Naive B cell (primary cell): ENCODE data around the gene RYR2. TPM values are rescaled to one million over a fixed set of nuclear protein-coding genes. Genes with fewer than 3 reads are reported as not detected.
"Not testable (repeated sequence)": the region's sequence is repeated elsewhere in the genome, so short reads cannot be mapped to it uniquely, and the experiment has no call there.

ENCODE experiments used
- ATAC-seq, 2 donors: fragments of 150-1000 bp; cut with Tn5 transposase; 2 replicates each; pipeline ENCODE4 v1.10.0; 2021; ENCODE audit warnings: low read depth in 2 of 2, mild to moderate bottlenecking in 2 of 2, moderate library complexity in 2 of 2
- DNase-seq: peaks from one replicate; pipeline ENCODE4 v3.0.0; 2022
- H3K27ac Mint-ChIP-seq, 6 donors: one replicate each; pipeline ENCODE4 v1.8.0; 2020 to 2022; ENCODE audit warnings: mild to moderate bottlenecking in 6 of 6, mixed read lengths in 6 of 6, moderate library complexity in 5 of 6, inconsistent platforms in 2 of 6
- H3K27me3 Mint-ChIP-seq, 3 donors: one replicate each; pipeline ENCODE4 v1.8.0; 2021 to 2022; ENCODE audit warnings: mixed read lengths in 3 of 3, mild to moderate bottlenecking in 1 of 3
- H3K36me3 Mint-ChIP-seq, 2 donors: one replicate each; pipeline ENCODE4 v1.8.0; 2020 to 2022; ENCODE audit warnings: mixed read lengths in 2 of 2, inconsistent platforms in 1 of 2, mild to moderate bottlenecking in 1 of 2
- H3K4me1 Mint-ChIP-seq, 3 donors: one replicate each; pipeline ENCODE4 v1.8.0; 2020 to 2022; ENCODE audit warnings: mixed read lengths in 3 of 3, inconsistent platforms in 1 of 3, mild to moderate bottlenecking in 1 of 3, moderate library complexity in 1 of 3
- H3K4me3 Mint-ChIP-seq, 8 donors: one replicate each; pipeline ENCODE4 v1.8.0; 2020 to 2022; ENCODE audit warnings: mild to moderate bottlenecking in 8 of 8, mixed read lengths in 8 of 8, moderate library complexity in 8 of 8, inconsistent platforms in 2 of 8
- H3K9me3 Mint-ChIP-seq, 7 donors: one replicate each; pipeline ENCODE4 v1.8.0; 2020 to 2022; ENCODE audit warnings: mixed read lengths in 7 of 7, mild to moderate bottlenecking in 5 of 7, inconsistent platforms in 2 of 7, moderate library complexity in 1 of 7
- polyA plus RNA-seq, 6 donors: library from polyadenylated mRNA; unstranded; fragments of 300-500 nt; fragmentation: Illumina TruSeq; gene quantifications; one replicate each; pipeline ENCODE4 v1.2.3, GENCODE V29; 2021; ENCODE audit warnings: low read depth in 6 of 6

The RYR2 gene
- polyA plus RNA-seq, 6 donors from 2014 or later = 0.09 TPM; not detected in 5

DNA sequence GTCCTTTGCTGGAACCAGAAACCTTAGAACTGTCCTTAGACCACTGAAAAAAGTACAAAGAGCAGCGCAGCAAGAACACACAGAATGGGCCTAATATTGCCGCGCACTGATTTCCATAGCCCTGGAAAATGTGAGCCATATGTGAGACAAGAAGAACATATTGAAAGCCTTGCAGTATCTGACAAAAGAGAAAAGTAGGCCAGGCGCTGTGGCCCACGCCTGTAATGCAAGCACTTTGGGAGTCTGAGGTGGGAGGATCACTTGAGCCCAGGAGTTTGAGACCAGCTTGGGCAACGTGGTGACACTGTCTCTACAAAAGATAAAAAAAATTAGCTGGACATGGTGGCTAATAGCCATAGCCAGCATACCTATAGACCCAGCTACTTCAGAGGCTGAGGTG, 300.7 kb downstream of the RYR2 start:
- ATAC-seq (no peak), DNase-seq (no peak)
- Mint-ChIP-seq H3K27me3 (no peaks in the 10 kb centered on the region), H3K4me3 (no peak overlapping the region), H3K4me1 (no peaks in the 10 kb centered on the region), H3K36me3 (no peaks in the 10 kb centered on the region), H3K9me3 (peaks cover 0 to 8% (median 3%) of the 10 kb centered on the region in 7 donors), H3K27ac (no peak overlapping the region)

GRCh38 chr1:237352747-237353146, 310.8 kb downstream of the RYR2 start:
- no peaks in the 10 kb centered on the region for H3K4me1 Mint-ChIP-seq
- H3K36me3 Mint-ChIP-seq = no peaks in the 10 kb centered on the region
- no peak for ATAC-seq
- no peaks in the 10 kb centered on the region for H3K9me3 Mint-ChIP-seq
- H3K27ac Mint-ChIP-seq = no peak overlapping the region
- DNase-seq = no peak
- H3K27me3 Mint-ChIP-seq = peaks cover 0 to 4% (median 0%) of the 10 kb centered on the region in 3 donors
- no peak overlapping the region for H3K4me3 Mint-ChIP-seq

GRCh38 chr1:237353918-237354317, 311.9 kb downstream of the RYR2 start:
- Mint-ChIP-seq H3K27me3 (peaks cover 0 to 4% (median 0%) of the 10 kb centered on the region in 3 donors), H3K4me1 (no peaks in the 10 kb centered on the region), H3K9me3 (no peaks in the 10 kb centered on the region), H3K27ac (no peak overlapping the region), H3K36me3 (no peaks in the 10 kb centered on the region), H3K4me3 (no peak overlapping the region)
- DNase-seq = no peak
- ATAC-seq = no peak

GRCh38 chr1:237355022-237355421, 313.0 kb downstream of the RYR2 start:
- Mint-ChIP-seq H3K9me3 (peaks cover 0 to 1% (median 0%) of the 10 kb centered on the region in 7 donors), H3K36me3 (no peaks in the 10 kb centered on the region), H3K4me3 (no peak overlapping the region), H3K27ac (no peak overlapping the region), H3K27me3 (peaks cover 0 to 4% (median 0%) of the 10 kb centered on the region in 3 donors), H3K4me1 (no peaks in the 10 kb centered on the region)
- DNase-seq (no peak), ATAC-seq (no peak)

DNA sequence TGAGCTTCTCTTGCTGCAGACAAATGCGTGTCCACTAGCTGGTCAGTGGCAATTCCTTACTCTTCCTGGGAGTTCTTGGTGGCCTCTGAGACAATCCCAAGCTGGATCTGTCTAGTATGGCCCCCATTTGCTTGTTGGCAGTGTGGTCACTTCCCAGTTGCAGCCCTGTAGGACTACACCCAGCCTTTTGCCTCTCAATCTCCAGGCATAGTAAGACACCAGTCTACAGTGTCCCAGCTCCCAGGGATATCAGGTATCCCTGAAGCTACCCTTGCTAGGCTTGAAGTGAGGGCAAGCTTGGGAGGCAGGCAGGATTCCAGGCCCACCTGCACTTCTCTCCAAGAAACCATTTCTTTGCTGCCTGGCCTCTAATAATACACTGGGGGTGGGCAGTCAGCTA, 316.6 kb downstream of the RYR2 start:
- no peak for DNase-seq
- Mint-ChIP-seq H3K36me3 (no peaks in the 10 kb centered on the region), H3K27me3 (peaks cover 0 to 4% (median 0%) of the 10 kb centered on the region in 3 donors), H3K4me1 (no peaks in the 10 kb centered on the region), H3K9me3 (peaks cover 0 to 1% (median 0%) of the 10 kb centered on the region in 7 donors), H3K27ac (no peak overlapping the region), H3K4me3 (no peak overlapping the region)
- no peak for ATAC-seq

DNA sequence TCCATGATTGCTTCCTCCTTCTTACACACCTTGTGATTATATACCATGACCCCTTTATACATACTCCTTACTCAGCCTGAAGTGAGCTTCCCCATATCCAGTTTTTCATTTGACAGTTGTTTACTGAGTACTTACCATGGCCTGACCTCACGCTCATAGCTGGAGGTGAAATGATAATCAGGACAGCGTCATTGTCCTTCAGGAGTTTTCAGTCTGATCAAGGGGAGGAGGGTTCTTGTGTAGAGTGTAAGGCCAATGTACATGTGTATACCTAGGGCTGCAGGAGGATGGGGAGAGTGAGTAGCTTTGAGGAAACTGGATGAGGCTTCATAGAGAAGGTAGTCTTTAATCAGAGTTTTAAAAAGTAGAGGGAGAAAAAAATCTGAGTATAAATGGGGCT, 325.8 kb downstream of the RYR2 start:
- Mint-ChIP-seq H3K4me1 (no peaks in the 10 kb centered on the region), H3K36me3 (no peaks in the 10 kb centered on the region), H3K27ac (no peak overlapping the region), H3K4me3 (no peak overlapping the region), H3K9me3 (peaks cover 0 to 2% (median 0%) of the 10 kb centered on the region in 7 donors), H3K27me3 (peaks cover 0 to 4% (median 0%) of the 10 kb centered on the region in 3 donors)
- DNase-seq (no peak), ATAC-seq (no peak)

DNA sequence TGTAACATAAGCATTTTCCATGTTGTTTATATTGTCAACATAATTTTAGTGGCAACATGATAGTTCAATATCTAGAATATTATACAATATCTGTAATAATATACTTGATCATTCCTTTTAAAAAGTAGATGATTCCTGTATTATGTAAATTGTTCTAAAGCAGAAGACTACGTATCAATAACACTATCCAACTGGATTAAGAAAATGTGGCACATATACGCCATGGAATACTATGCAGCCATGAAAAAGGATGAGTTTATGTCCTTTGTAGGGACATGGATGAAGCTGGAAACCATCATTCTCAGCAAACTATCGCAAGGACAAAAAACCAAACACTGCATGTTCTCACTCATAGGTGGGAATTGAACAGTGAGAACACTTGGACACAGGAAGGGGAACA, 329.5 kb downstream of the RYR2 start:
- not testable (repeated sequence) for H3K4me3 Mint-ChIP-seq, H3K36me3 Mint-ChIP-seq, DNase-seq, H3K27me3 Mint-ChIP-seq, ATAC-seq, H3K9me3 Mint-ChIP-seq, H3K4me1 Mint-ChIP-seq, H3K27ac Mint-ChIP-seq

GRCh38 chr1:237383791-237384190, 341.8 kb downstream of the RYR2 start:
- Mint-ChIP-seq H3K9me3 (no peaks in the 10 kb centered on the region), H3K27ac (no peak overlapping the region), H3K27me3 (peaks cover 0 to 1% (median 0%) of the 10 kb centered on the region in 3 donors), H3K4me3 (no peak overlapping the region), H3K36me3 (no peaks in the 10 kb centered on the region), H3K4me1 (no peaks in the 10 kb centered on the region)
- DNase-seq (no peak), ATAC-seq (no peak)

DNA sequence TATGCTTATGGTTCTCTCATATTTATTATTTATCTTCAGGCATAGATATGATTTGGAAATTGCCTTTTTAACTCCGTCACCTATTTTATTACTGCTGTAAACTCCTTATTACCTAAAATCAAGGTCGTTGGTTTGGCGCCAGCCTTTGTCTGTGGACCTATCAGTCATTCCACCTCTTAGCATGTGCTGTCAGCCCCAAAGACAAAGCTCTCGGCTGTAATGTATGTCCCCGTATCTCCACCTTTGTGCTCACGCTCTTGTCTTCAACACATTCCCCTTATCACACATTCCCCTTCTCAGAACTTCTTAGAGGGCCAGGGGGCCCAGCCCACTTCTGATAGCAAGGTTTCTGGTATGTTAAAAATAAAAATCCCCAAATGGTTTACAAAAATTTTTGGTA, 342.2 kb downstream of the RYR2 start:
- Mint-ChIP-seq H3K9me3 (no peaks in the 10 kb centered on the region), H3K27me3 (peaks cover 0 to 5% (median 0%) of the 10 kb centered on the region in 3 donors), H3K36me3 (no peaks in the 10 kb centered on the region), H3K27ac (no peak overlapping the region), H3K4me3 (no peak overlapping the region), H3K4me1 (no peaks in the 10 kb centered on the region)
- ATAC-seq (no peak), DNase-seq (no peak)

DNA sequence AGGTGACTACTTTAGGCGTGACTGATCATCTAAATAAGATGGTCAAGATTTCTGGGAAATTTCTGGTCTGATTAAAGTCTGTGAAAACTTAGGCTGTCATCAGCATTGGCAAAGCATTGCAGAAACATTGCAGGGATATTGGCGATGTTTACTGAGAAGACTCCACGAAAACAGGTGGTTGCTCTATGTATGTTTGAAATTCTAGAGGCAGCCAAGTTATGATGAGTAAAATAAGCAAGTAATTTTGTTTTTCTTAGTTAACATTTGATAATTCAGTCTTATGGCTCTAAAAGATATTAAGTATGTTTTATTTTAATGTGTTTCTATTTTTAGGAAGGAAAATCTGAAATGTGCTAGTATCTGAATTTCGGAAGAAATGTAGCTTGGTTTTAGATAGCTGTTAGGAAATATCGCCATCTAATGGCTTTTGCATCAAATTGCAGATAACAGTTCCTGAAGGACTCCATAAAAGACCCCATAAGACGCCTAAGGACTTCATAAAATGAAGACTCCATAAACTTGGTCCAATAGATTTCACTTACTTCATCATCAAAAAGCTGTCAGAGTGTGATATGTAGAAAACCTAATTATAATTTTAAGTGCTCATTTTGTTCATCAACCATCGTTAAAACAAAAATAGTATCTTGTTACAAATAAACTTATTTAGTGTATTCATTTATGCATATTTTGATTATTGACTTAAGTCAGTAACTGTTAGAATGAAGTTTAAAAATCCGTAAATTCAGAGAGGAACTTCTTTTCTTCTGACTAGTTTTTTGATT, 344.6 kb downstream of the RYR2 start:
- DNase-seq (no peak), ATAC-seq (no peak)
- Mint-ChIP-seq H3K9me3 (no peaks in the 10 kb centered on the region), H3K27me3 (peaks cover 0 to 9% (median 3%) of the 10 kb centered on the region in 3 donors), H3K4me1 (no peaks in the 10 kb centered on the region), H3K27ac (no peak overlapping the region), H3K36me3 (no peaks in the 10 kb centered on the region), H3K4me3 (no peak overlapping the region)

GRCh38 chr1:237387144-237387505, 345.1 kb downstream of the RYR2 start:
- Mint-ChIP-seq H3K27ac (no peak overlapping the region), H3K9me3 (no peaks in the 10 kb centered on the region)

DNA sequence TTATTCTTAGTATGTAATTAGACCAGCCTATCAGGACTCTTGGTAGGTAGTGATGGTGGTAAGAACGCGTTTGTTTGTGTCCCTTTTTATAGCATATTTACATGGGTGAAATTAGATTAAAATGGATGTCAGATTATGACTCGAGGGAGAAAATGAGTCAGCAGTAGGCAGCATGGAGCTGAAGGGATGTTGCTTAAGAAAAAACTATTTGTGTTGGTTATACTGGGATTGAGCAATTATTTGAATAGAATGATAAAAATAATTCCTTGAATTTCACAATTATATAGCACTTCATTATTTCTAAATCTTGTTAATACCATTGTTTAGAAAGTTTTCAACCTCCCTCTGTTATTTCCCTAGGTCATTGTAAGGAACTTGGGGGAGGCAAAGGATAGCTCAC, 348.8 kb downstream of the RYR2 start:
- ATAC-seq = no peak
- Mint-ChIP-seq H3K27me3 (peaks cover 0 to 9% (median 6%) of the 10 kb centered on the region in 3 donors), H3K36me3 (no peaks in the 10 kb centered on the region), H3K4me1 (no peaks in the 10 kb centered on the region), H3K27ac (no peak overlapping the region), H3K9me3 (peaks cover 0 to 6% (median 2%) of the 10 kb centered on the region in 7 donors), H3K4me3 (no peak overlapping the region)
- DNase-seq = no peak

More at GRCh38 chr1:237387144-237387505, 345.1 kb downstream of the RYR2 start:
- ATAC-seq (no peak), DNase-seq (no peak)
- no peak overlapping the region for H3K4me3 Mint-ChIP-seq
- no peaks in the 10 kb centered on the region for H3K36me3 Mint-ChIP-seq
- H3K27me3 Mint-ChIP-seq = peaks cover 0 to 9% (median 6%) of the 10 kb centered on the region in 3 donors
- no peaks in the 10 kb centered on the region for H3K4me1 Mint-ChIP-seq

DNA sequence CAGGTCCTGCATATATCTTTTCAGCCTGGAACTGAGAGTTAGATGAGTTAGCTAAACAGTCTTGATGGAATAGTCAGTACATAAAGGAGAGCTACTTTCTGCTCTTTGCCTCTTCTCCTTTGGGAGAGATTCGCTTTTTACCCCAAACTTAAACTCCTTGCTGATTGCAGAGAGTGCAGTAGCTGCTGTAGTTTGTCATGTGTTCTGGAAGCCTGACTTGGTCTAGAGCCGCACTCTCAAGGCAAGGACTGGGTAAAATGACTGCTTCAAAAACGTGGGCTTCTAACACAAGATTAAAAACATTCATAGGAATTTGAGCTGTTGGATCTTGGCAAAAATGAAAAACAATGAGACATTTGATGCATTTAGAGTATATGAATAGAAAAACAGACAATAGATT, 351.6 kb downstream of the RYR2 start:
- H3K4me1 Mint-ChIP-seq = no peaks in the 10 kb centered on the region

GRCh38 chr1:237394281-237394680, 352.3 kb downstream of the RYR2 start:
- H3K27ac Mint-ChIP-seq = no peak overlapping the region
- H3K27me3 Mint-ChIP-seq = peaks cover 0 to 6% (median 3%) of the 10 kb centered on the region in 3 donors
- DNase-seq = no peak
- H3K4me1 Mint-ChIP-seq = no peaks in the 10 kb centered on the region
- no peak for ATAC-seq
- no peak overlapping the region for H3K4me3 Mint-ChIP-seq
- peaks cover 0 to 15% (median 6%) of the 10 kb centered on the region in 7 donors for H3K9me3 Mint-ChIP-seq
- H3K36me3 Mint-ChIP-seq = no peaks in the 10 kb centered on the region

More for the DNA sequence above, 351.6 kb downstream of the RYR2 start:
- no peaks in the 10 kb centered on the region for H3K36me3 Mint-ChIP-seq
- H3K4me3 Mint-ChIP-seq = no peak overlapping the region
- H3K9me3 Mint-ChIP-seq = peaks cover 0 to 10% (median 4%) of the 10 kb centered on the region in 7 donors
- DNase-seq (no peak), ATAC-seq (no peak)
- no peak overlapping the region for H3K27ac Mint-ChIP-seq
- peaks cover 0 to 9% (median 6%) of the 10 kb centered on the region in 3 donors for H3K27me3 Mint-ChIP-seq
